HG02885 (cell line): ENCODE measurements around the gene RNF157.
"Not testable (repeated sequence)": the region's sequence is repeated elsewhere in the genome, so short reads cannot be mapped to it uniquely, and the experiment has no call there.

ENCODE experiments used
- ATAC-seq: cut with Tn5 transposase; IDR thresholded peaks from one replicate; pipeline ENCODE4 v1.9.1; 2021; ENCODE audit warnings: mild to moderate bottlenecking; ENCODE audit not compliant: unreplicated experiment, poor library complexity

The RNF157 gene

GRCh38 chr17:76270770-76271668 is 30.7 kb upstream of the RNF157 start:
- ATAC-seq = peak; percentile 4

- no peak for ATAC-seq
Measured at GRCh38 chr17:76270127-76270592, 29.9 kb upstream of the RNF157 start.

- ATAC-seq = no peak
Measured at GRCh38 chr17:76268991-76269981, 29.0 kb upstream of the RNF157 start.

GRCh38 chr17:76268015-76268749 is 27.9 kb upstream of the RNF157 start:
- no peak for ATAC-seq

GRCh38 chr17:76267581-76268001 is 27.3 kb upstream of the RNF157 start:
- not testable (repeated sequence) for ATAC-seq

GRCh38 chr17:76267051-76267576 is 26.8 kb upstream of the RNF157 start:
- ATAC-seq = no peak

GRCh38 chr17:76266244-76266938 is 26.1 kb upstream of the RNF157 start:
- ATAC-seq = no peak

- ATAC-seq = no peak
Measured at GRCh38 chr17:76265624-76266243, 25.4 kb upstream of the RNF157 start.

- peak; percentile 85 for ATAC-seq
Measured at GRCh38 chr17:76264755-76265623, 24.7 kb upstream of the RNF157 start, which contains the start of gene UBALD2. TSS of gene UBALD2 (plus strand) at chr17:76265348. CDS start at chr17:76265506, 158 bp downstream.

- ATAC-seq = no peak
Measured at GRCh38 chr17:76264425-76264754, 24.1 kb upstream of the RNF157 start.

- ATAC-seq = no peak
Measured at GRCh38 chr17:76263896-76264295, 23.6 kb upstream of the RNF157 start.

GRCh38 chr17:76262732-76263344 is 22.5 kb upstream of the RNF157 start:
- ATAC-seq = no peak

- no peak for ATAC-seq
Measured at GRCh38 chr17:76261421-76262215, 21.3 kb upstream of the RNF157 start.

GRCh38 chr17:76260669-76261068 is 20.4 kb upstream of the RNF157 start:
- no peak for ATAC-seq

- no peak for ATAC-seq
Measured at GRCh38 chr17:76260220-76260619, 19.9 kb upstream of the RNF157 start.

GRCh38 chr17:76256430-76257050 is 16.2 kb upstream of the RNF157 start:
- ATAC-seq = not testable (repeated sequence)
